Activated T-cell treated with anti-CD3 and anti-CD28 coated beads, Interleukin-2, amount 50 U/mL, for 4 hours (primary cell): Measurements from ENCODE around the gene DUSP7. TPM values are rescaled to one million over a fixed set of nuclear protein-coding genes. Genes with fewer than 3 reads are reported as not detected.
"Not testable (repeated sequence)": the region's sequence is repeated elsewhere in the genome, so short reads cannot be mapped to it uniquely, and the experiment has no call there.

Source experiments
- ATAC-seq, 2 donors: fragments of 200-7000 bp; cut with Tn5 transposase; one replicate each; pipeline ENCODE4 v1.10.0; 2021
- DNase-seq: peaks from one replicate; pipeline ENCODE4 v3.0.0-alpha.2; 2020
- H3K27me3 Mint-ChIP-seq: one replicate; pipeline ENCODE4 v1.8.0; 2021; ENCODE audit warnings: low read depth, mixed read lengths
- H3K36me3 Mint-ChIP-seq: one replicate; pipeline ENCODE4 v1.8.0; 2022; ENCODE audit warnings: mixed read lengths; ENCODE audit not compliant: insufficient read depth
- H3K4me1 Mint-ChIP-seq: one replicate; pipeline ENCODE4 v1.8.0; 2021; ENCODE audit warnings: low read depth, mixed read lengths
- H3K4me3 Mint-ChIP-seq: one replicate; pipeline ENCODE4 v1.8.0; 2021; ENCODE audit warnings: mild to moderate bottlenecking, moderate library complexity, mixed read lengths
- H3K9me3 Mint-ChIP-seq: one replicate; pipeline ENCODE4 v1.8.0; 2021; ENCODE audit warnings: mixed read lengths
- total RNA-seq, 3 donors: library from RNA; stranded (reverse); gene quantifications; one replicate each; pipeline ENCODE4 v1.2.1, GENCODE V29; 2021

The DUSP7 gene
- total RNA-seq, 3 donors from 2014 or later: 33.4 to 43.6 (median 38.1) TPM

- H3K4me3 Mint-ChIP-seq: peak overlapping the region; percentile 88
- DNase-seq (no peak), ATAC-seq (no peak)
- no peaks in the 10 kb centered on the region for H3K9me3 Mint-ChIP-seq
- no peaks in the 10 kb centered on the region for H3K27me3 Mint-ChIP-seq
- peaks cover 24% of the 10 kb centered on the region for H3K36me3 Mint-ChIP-seq
- H3K4me1 Mint-ChIP-seq: peaks cover 61% of the 10 kb centered on the region
Measured at GRCh38 chr3:52052831-52053306, 3.5 kb downstream of the DUSP7 start.

- Mint-ChIP-seq H3K9me3 (no peaks in the 10 kb centered on the region), H3K4me3 (peak overlapping the region; percentile 88), H3K36me3 (peaks cover 24% of the 10 kb centered on the region), H3K4me1 (peaks cover 56% of the 10 kb centered on the region), H3K27me3 (no peaks in the 10 kb centered on the region)
- DNase-seq (no peak), ATAC-seq (no peak)
Measured at GRCh38 chr3:52051444-52051843, 4.9 kb downstream of the DUSP7 start.

- Mint-ChIP-seq H3K4me3 (no peak overlapping the region), H3K27me3 (no peaks in the 10 kb centered on the region), H3K4me1 (peaks cover 56% of the 10 kb centered on the region), H3K36me3 (peaks cover 24% of the 10 kb centered on the region), H3K9me3 (no peaks in the 10 kb centered on the region)
- no peak for ATAC-seq
- no peak for DNase-seq
Measured at GRCh38 chr3:52050571-52050970, 5.8 kb downstream of the DUSP7 start.

- DNase-seq (no peak), ATAC-seq (no peak)
- Mint-ChIP-seq H3K36me3 (peaks cover 24% of the 10 kb centered on the region), H3K4me3 (no peak overlapping the region), H3K27me3 (no peaks in the 10 kb centered on the region), H3K9me3 (no peaks in the 10 kb centered on the region), H3K4me1 (peaks cover 60% of the 10 kb centered on the region)
Measured at GRCh38 chr3:52049503-52049902, 6.9 kb downstream of the DUSP7 start.

GRCh38 chr3:52047295-52047960 is 8.9 kb downstream of the DUSP7 start:
- no peak overlapping the region for H3K4me3 Mint-ChIP-seq
- no peaks in the 10 kb centered on the region for H3K27me3 Mint-ChIP-seq
- no peak for ATAC-seq
- no peaks in the 10 kb centered on the region for H3K9me3 Mint-ChIP-seq
- peaks cover 17% of the 10 kb centered on the region for H3K36me3 Mint-ChIP-seq
- H3K4me1 Mint-ChIP-seq: peaks cover 39% of the 10 kb centered on the region
- no peak for DNase-seq

- no peaks in the 10 kb centered on the region for H3K27me3 Mint-ChIP-seq
- peaks cover 14% of the 10 kb centered on the region for H3K36me3 Mint-ChIP-seq
- H3K4me1 Mint-ChIP-seq: peaks cover 34% of the 10 kb centered on the region
- no peak overlapping the region for H3K4me3 Mint-ChIP-seq
- DNase-seq (no peak), ATAC-seq (no peak)
- H3K9me3 Mint-ChIP-seq: no peaks in the 10 kb centered on the region
Measured at GRCh38 chr3:52046902-52047239, 9.5 kb downstream of the DUSP7 start.

GRCh38 chr3:52046186-52046901 is 10.0 kb downstream of the DUSP7 start:
- no peaks in the 10 kb centered on the region for H3K9me3 Mint-ChIP-seq
- no peaks in the 10 kb centered on the region for H3K27me3 Mint-ChIP-seq
- peaks cover 31% of the 10 kb centered on the region for H3K4me1 Mint-ChIP-seq
- DNase-seq (no peak), ATAC-seq (no peak)
- H3K4me3 Mint-ChIP-seq: no peak overlapping the region
- peaks cover 14% of the 10 kb centered on the region for H3K36me3 Mint-ChIP-seq

- Mint-ChIP-seq H3K4me1 (peaks cover 22% of the 10 kb centered on the region), H3K9me3 (no peaks in the 10 kb centered on the region), H3K27me3 (no peaks in the 10 kb centered on the region), H3K36me3 (peaks cover 10% of the 10 kb centered on the region), H3K4me3 (no peak overlapping the region)
- no peak for DNase-seq
- no peak for ATAC-seq
Measured at GRCh38 chr3:52044869-52045619, 11.3 kb downstream of the DUSP7 start.

GRCh38 chr3:52043750-52044149 is 12.6 kb downstream of the DUSP7 start:
- H3K9me3 Mint-ChIP-seq: no peaks in the 10 kb centered on the region
- DNase-seq (no peak), ATAC-seq (no peak)
- H3K27me3 Mint-ChIP-seq: peaks cover 2% of the 10 kb centered on the region
- peaks cover 11% of the 10 kb centered on the region for H3K4me1 Mint-ChIP-seq
- no peak overlapping the region for H3K4me3 Mint-ChIP-seq
- H3K36me3 Mint-ChIP-seq: no peaks in the 10 kb centered on the region

- H3K27me3 Mint-ChIP-seq, ATAC-seq, H3K9me3 Mint-ChIP-seq, H3K36me3 Mint-ChIP-seq, DNase-seq, H3K4me3 Mint-ChIP-seq: not testable (repeated sequence)
- peaks cover 11% of the 10 kb centered on the region for H3K4me1 Mint-ChIP-seq
Measured at GRCh38 chr3:52043039-52043438, 13.3 kb downstream of the DUSP7 start.

GRCh38 chr3:52041118-52041731 is 15.1 kb downstream of the DUSP7 start:
- DNase-seq (no peak), ATAC-seq (no peak)
- H3K27me3 Mint-ChIP-seq: peaks cover 2% of the 10 kb centered on the region
- no peaks in the 10 kb centered on the region for H3K36me3 Mint-ChIP-seq
- no peaks in the 10 kb centered on the region for H3K9me3 Mint-ChIP-seq
- H3K4me3 Mint-ChIP-seq: no peak overlapping the region
- peaks cover 8% of the 10 kb centered on the region for H3K4me1 Mint-ChIP-seq

GRCh38 chr3:52040600-52040999 is 15.8 kb downstream of the DUSP7 start:
- no peak for DNase-seq
- Mint-ChIP-seq H3K9me3 (no peaks in the 10 kb centered on the region), H3K4me1 (peaks cover 8% of the 10 kb centered on the region), H3K36me3 (no peaks in the 10 kb centered on the region), H3K4me3 (no peak overlapping the region), H3K27me3 (peaks cover 2% of the 10 kb centered on the region)
- no peak for ATAC-seq

GRCh38 chr3:52039846-52040245 is 16.5 kb downstream of the DUSP7 start:
- no peak overlapping the region for H3K4me3 Mint-ChIP-seq
- H3K4me1 Mint-ChIP-seq: peaks cover 2% of the 10 kb centered on the region
- ATAC-seq (no peak), DNase-seq (no peak)
- H3K27me3 Mint-ChIP-seq: peaks cover 2% of the 10 kb centered on the region
- H3K36me3 Mint-ChIP-seq: no peaks in the 10 kb centered on the region
- H3K9me3 Mint-ChIP-seq: no peaks in the 10 kb centered on the region

- no peaks in the 10 kb centered on the region for H3K36me3 Mint-ChIP-seq
- no peaks in the 10 kb centered on the region for H3K9me3 Mint-ChIP-seq
- no peak overlapping the region for H3K4me3 Mint-ChIP-seq
- no peak for DNase-seq
- no peak for ATAC-seq
- peaks cover 2% of the 10 kb centered on the region for H3K27me3 Mint-ChIP-seq
- H3K4me1 Mint-ChIP-seq: peaks cover 2% of the 10 kb centered on the region
Measured at GRCh38 chr3:52039426-52039825, 16.9 kb downstream of the DUSP7 start.
